ENCODE measurements around the gene ANTXR1. TPM values are rescaled to one million over a fixed set of nuclear protein-coding genes. Genes with fewer than 3 reads are reported as not detected.

The ANTXR1 gene
- total and polyA plus RNA-seq, 2 of the 8 experiments (the other 6 are each of a cell fraction or from before 2014, with no cell fraction given) = 15.8 to 44.3 TPM

- TF ChIP-seq USF2 (IDR thresholded peaks at IDR 0.05; ENCODE audit: low read length) = no peak
- TF ChIP-seq CHD2 (IDR thresholded peaks at IDR 0.05; ENCODE audit: low read length) = no peak
- no peak for TF ChIP-seq EGR1 (IDR thresholded peaks at IDR 0.05; ENCODE audit: borderline replicate concordance, low read depth, low read length)
- TF ChIP-seq JUND (IDR thresholded peaks at IDR 0.05; ENCODE audit: low read length) = no peak
These were observed 48.5 kb downstream of the ANTXR1 start (continued) for GRCh38 chr2:69061525-69061924.

Data from H1 (cell line).